ENCODE data around the gene SOX5. TPM values are rescaled to one million over a fixed set of nuclear protein-coding genes. Genes with fewer than 3 reads are reported as not detected.

The SOX5 gene
- total and polyA plus RNA-seq, 8 donors: 10.0 to 39.9 (median 33.0) TPM

DNA sequence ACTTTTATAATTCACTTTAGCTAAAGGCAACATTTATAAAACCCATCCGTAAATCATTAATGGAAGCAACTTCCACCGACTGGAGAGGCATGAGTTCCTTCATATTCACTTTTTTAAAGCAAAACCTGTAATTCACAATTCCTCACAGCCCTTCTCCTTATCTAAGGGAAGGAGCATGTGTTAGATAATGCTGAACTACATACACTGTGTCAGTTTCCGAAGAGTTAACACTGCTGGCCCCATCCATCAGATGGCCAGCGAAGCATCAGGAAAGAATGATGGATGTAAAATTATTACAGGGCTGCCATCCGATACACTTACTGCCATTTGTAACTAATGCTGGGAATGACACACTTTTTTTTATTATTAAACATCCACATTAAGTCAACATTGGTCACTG, 392.8 kb downstream of the SOX5 start:
- TF ChIP-seq, protein P1, sequence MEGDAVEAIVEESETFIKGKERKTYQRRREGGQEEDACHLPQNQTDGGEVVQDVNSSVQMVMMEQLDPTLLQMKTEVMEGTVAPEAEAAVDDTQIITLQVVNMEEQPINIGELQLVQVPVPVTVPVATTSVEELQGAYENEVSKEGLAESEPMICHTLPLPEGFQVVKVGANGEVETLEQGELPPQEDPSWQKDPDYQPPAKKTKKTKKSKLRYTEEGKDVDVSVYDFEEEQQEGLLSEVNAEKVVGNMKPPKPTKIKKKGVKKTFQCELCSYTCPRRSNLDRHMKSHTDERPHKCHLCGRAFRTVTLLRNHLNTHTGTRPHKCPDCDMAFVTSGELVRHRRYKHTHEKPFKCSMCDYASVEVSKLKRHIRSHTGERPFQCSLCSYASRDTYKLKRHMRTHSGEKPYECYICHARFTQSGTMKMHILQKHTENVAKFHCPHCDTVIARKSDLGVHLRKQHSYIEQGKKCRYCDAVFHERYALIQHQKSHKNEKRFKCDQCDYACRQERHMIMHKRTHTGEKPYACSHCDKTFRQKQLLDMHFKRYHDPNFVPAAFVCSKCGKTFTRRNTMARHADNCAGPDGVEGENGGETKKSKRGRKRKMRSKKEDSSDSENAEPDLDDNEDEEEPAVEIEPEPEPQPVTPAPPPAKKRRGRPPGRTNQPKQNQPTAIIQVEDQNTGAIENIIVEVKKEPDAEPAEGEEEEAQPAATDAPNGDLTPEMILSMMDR (IDR thresholded peaks at IDR 0.05): no peak
- H3K9me3 ChIP-seq: peaks cover 0 to 2% of the 10 kb centered on the region in 2 donors
- ATAC-seq (no peak), DNase-seq (no peak)
- H3K27ac ChIP-seq: no peak overlapping the region
- no peak overlapping the region for H3K4me3 ChIP-seq
- no peaks in the 10 kb centered on the region for H3K36me3 ChIP-seq
- intact Hi-C loops (cut with DNase I): no loop called here
- H3K4me1 ChIP-seq: no peaks in the 10 kb centered on the region
- H3K27me3 ChIP-seq: no peaks in the 10 kb centered on the region

DNA sequence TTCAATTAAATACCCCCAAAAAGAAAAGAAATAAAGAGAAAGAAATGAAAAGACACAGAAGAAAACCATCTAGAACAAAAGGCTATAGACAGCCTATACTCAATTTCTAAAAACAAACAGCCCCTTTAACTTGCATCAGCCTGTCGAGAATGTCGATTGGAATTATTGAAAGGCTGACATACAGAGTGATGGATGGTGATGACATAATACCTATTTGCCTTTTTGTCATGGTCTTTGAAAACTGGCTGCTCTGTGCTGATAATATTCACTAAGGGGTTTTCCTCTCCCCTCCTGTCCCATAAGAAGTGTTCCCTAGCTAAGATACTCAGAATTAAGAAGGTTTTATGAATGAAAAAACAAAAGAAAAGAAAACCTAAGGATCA, 393.7 kb downstream of the SOX5 start:
- Histone ChIP-seq H3K9me3 (peaks cover 0 to 2% of the 10 kb centered on the region in 2 donors), H3K4me3 (no peak overlapping the region), H3K27me3 (no peaks in the 10 kb centered on the region), H3K27ac (no peak overlapping the region), H3K4me1 (no peaks in the 10 kb centered on the region), H3K36me3 (no peaks in the 10 kb centered on the region)
- no peak for DNase-seq
- intact Hi-C loops (cut with DNase I): no loop called here
- no peak for ATAC-seq
- TF ChIP-seq, protein P1 (IDR thresholded peaks at IDR 0.05): no peak

DNA sequence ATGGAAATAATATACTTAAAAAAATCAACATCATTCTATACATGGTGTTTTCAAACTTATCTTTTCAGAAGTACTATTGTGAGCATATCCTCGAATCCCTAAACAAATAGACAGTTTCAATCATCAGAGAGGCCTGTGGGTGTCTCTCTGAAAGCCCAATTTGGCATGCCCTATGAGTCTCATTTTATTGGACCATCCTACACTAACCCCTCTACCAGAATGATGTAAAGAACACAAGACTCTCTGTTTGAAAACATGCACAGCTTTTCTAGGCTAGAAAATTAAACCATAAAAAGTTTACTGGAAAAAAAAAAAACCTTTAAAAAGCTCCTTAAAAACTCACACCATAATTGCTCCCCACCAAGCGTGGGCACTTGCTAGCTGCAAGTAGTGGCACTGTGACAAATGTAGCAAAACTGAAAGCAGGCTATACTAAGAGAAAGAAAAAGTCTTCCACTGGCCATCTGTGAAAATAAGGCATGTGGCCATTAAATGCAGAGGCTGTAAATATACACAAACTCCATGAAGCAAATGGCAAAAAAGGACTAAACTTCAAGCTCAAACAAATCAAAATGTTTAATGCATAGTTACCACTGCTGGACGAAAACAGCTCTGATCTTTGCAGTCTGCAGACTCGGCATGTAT, 394.2 kb downstream of the SOX5 start:
- H3K4me3 ChIP-seq: no peak overlapping the region
- no peak for DNase-seq
- H3K9me3 ChIP-seq: peaks cover 0 to 2% of the 10 kb centered on the region in 2 donors
- intact Hi-C loops (cut with DNase I): no loop called here
- TF ChIP-seq, protein P1 (IDR thresholded peaks at IDR 0.05): no peak
- H3K4me1 ChIP-seq: no peaks in the 10 kb centered on the region
- no peak overlapping the region for H3K27ac ChIP-seq
- H3K27me3 ChIP-seq: no peaks in the 10 kb centered on the region
- no peak for ATAC-seq
- H3K36me3 ChIP-seq: no peaks in the 10 kb centered on the region

DNA sequence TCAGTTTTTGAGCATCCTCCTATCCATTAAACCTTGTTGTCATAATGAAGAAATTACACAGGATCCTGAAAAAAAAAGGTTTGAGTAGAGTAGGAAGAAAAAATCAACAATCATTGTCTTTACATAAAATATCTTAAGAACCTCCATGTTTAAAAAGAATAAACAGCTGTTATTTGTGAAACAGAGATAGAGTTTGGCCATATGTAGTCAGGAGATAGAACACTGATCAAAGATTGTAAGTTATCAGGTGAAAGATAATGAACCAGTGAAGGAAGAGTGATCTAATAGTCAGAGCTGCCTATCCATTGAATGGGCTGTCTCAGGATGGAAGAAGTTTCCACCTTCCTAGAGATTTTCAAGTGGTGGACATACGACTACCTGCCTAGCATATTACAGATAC, 397.1 kb downstream of the SOX5 start:
- no peaks in the 10 kb centered on the region for H3K9me3 ChIP-seq
- H3K4me1 ChIP-seq: no peaks in the 10 kb centered on the region
- TF ChIP-seq, protein P1 (IDR thresholded peaks at IDR 0.05): no peak
- H3K27ac ChIP-seq: no peak overlapping the region
- intact Hi-C loops (cut with DNase I): no loop called here
- H3K4me3 ChIP-seq: no peak overlapping the region
- ATAC-seq: no peak
- no peak for DNase-seq
- H3K27me3 ChIP-seq: no peaks in the 10 kb centered on the region
- no peaks in the 10 kb centered on the region for H3K36me3 ChIP-seq

DNA sequence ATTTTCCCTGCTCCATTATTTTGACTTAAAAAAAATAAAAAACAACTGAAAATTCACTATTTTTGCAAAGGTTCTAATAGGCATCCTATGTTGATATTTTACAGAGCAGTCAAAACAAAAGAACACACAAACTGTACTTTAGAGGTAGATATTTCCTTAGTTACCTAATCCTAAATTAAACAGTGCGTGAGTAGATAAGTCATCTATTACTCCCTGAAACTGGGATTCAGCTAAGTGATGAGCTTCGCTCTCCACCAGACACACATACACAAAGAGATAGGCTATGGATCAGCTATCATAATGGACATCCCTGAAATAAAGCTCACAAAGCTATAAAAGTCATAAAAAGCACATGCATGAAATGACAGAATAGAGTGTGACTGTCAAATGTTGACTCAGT, 398.7 kb downstream of the SOX5 start:
- H3K27me3 ChIP-seq: no peaks in the 10 kb centered on the region

More for the DNA sequence above, 398.7 kb downstream of the SOX5 start:
- no peaks in the 10 kb centered on the region for H3K36me3 ChIP-seq
- no peak overlapping the region for H3K4me3 ChIP-seq
- TF ChIP-seq, protein P1 (IDR thresholded peaks at IDR 0.05): no peak
- intact Hi-C loops (cut with DNase I): no loop called here
- ATAC-seq (no peak), DNase-seq (no peak)
- no peak overlapping the region for H3K27ac ChIP-seq
- H3K9me3 ChIP-seq: no peaks in the 10 kb centered on the region
- no peaks in the 10 kb centered on the region for H3K4me1 ChIP-seq

Data from left lung (tissue), 10 donors.